ENCODE measurements around the gene PDE2A. TPM values are rescaled to one million over a fixed set of nuclear protein-coding genes. Genes with fewer than 3 reads are reported as not detected.
"Not testable (repeated sequence)": the region's sequence is repeated elsewhere in the genome, so short reads cannot be mapped to it uniquely, and the experiment has no call there.

The PDE2A gene
- total RNA-seq, 1 donor from 2014 or later: 19.6 TPM

GRCh38 chr11:72573072-72573854, 101.0 kb downstream of the PDE2A start:
- Histone ChIP-seq H3K4me1 (no peaks in the 10 kb centered on the region), H3K27ac (replicated peaks) (no peak overlapping the region), H3K4me3 (no peak overlapping the region), H3K9me3 (replicated peaks) (no peaks in the 10 kb centered on the region), H3K36me3 (peaks cover 18% of the 10 kb centered on the region), H3K27me3 (ENCODE audit: low read depth) (no peaks in the 10 kb centered on the region)
- intact Hi-C loops (cut with micrococcal nuclease): loop anchor here (10.0 kb wide), 1 partner anchor 98 kb away; no protein-coding TSS in a partner anchor
- peak; percentile 63 for TF ChIP-seq CTCF (IDR thresholded peaks at IDR 0.05; ENCODE audit: borderline replicate concordance)
- DNase-seq: no peak

DNA sequence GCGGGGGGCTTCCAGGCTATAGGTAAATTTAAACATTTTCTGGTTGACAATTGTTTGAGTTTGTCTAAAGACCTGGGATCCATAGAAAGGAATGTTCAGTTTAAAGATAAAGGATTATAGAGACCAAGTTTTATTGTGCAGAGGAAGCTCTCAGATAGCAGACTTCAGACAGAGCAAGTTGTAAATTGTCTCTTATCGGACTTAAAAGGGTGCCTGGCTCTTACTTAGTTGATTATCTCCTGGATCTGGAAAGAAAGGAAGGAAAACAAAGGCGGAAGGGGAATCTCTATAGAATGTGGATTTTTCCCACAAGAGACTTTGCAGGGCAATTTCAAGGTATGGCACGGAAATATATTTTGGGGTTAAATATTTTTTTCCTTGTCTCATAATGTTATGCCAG, 101.7 kb downstream of the PDE2A start:
- H3K27me3 ChIP-seq (ENCODE audit: low read depth); H3K4me3 ChIP-seq; H3K4me1 ChIP-seq; H3K27ac ChIP-seq (replicated peaks); H3K9me3 ChIP-seq (replicated peaks); DNase-seq: not testable (repeated sequence)
- intact Hi-C loops (cut with micrococcal nuclease): loop anchor here (10.0 kb wide), 1 partner anchor 98 kb away; no protein-coding TSS in a partner anchor
- peaks cover 13% of the 10 kb centered on the region for H3K36me3 ChIP-seq

GRCh38 chr11:72570893-72571661, 103.1 kb downstream of the PDE2A start:
- intact Hi-C loops (cut with micrococcal nuclease): loop anchor here (10.0 kb wide), 1 partner anchor 96 kb away; no protein-coding TSS in a partner anchor
- Histone ChIP-seq H3K9me3 (replicated peaks) (no peaks in the 10 kb centered on the region), H3K4me1 (no peaks in the 10 kb centered on the region), H3K27ac (replicated peaks) (no peak overlapping the region), H3K36me3 (no peaks in the 10 kb centered on the region), H3K4me3 (no peak overlapping the region), H3K27me3 (ENCODE audit: low read depth) (no peaks in the 10 kb centered on the region)
- no peak for TF ChIP-seq CTCF (IDR thresholded peaks at IDR 0.05; ENCODE audit: borderline replicate concordance)
- no peak for DNase-seq

DNA sequence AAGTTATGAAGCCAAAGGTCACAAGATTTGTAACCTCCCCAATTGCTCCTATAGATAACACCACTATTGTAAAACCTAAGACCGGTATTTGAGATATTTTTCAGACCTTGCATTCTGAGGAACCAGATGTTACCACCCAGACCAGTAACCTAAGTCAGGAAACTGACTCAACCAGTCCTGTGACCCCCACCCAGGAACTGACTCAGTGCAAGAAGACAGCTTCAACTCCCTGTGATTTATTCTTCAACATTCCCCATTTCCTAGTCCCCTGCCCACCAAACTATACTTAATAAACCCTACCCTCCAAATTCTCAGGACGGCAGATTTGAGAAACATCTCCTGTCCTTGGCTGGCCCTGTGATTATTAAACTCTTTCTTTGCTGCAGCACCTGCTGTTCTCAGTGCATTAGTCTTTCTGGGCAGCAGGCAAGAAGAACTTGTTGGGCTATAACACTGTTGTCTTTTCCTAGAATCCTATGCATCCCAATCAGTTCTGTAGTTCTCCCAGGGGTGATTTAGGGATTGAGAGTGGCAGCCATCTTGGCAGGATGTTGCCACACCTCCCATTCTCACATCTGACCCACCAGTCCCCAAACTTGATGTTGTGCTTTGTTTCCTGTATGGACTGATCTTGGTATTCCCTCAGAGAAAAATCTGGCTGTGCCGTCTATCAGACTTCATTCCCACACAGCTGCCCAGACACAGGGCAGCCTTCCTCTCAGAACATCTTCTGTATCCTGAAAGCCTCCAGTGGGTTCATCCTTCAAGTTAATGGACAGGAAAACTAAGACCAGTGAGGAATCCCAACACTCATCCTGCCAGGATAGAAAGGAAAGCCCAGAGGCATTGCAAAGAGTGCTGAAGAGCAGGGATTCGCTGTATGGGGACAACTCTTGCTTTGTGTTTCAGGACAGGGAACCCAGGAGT, 104.0 kb downstream of the PDE2A start:
- no peaks in the 10 kb centered on the region for H3K4me1 ChIP-seq
- no peak overlapping the region for H3K4me3 ChIP-seq
- no peak overlapping the region for H3K27ac ChIP-seq (replicated peaks)
- no peaks in the 10 kb centered on the region for H3K36me3 ChIP-seq
- no peaks in the 10 kb centered on the region for H3K9me3 ChIP-seq (replicated peaks)
- no peak for TF ChIP-seq CTCF (IDR thresholded peaks at IDR 0.05; ENCODE audit: borderline replicate concordance)
- intact Hi-C loops (cut with micrococcal nuclease): loop anchor here (10.0 kb wide), 1 partner anchor 95 kb away; no protein-coding TSS in a partner anchor
- no peak for DNase-seq
- no peaks in the 10 kb centered on the region for H3K27me3 ChIP-seq (ENCODE audit: low read depth)

GRCh38 chr11:72568861-72569260, 105.4 kb downstream of the PDE2A start:
- DNase-seq: no peak
- H3K9me3 ChIP-seq (replicated peaks): no peaks in the 10 kb centered on the region
- no peaks in the 10 kb centered on the region for H3K36me3 ChIP-seq
- H3K4me1 ChIP-seq: no peaks in the 10 kb centered on the region
- TF ChIP-seq CTCF (IDR thresholded peaks at IDR 0.05; ENCODE audit: borderline replicate concordance): no peak
- H3K27me3 ChIP-seq (ENCODE audit: low read depth): no peaks in the 10 kb centered on the region
- H3K27ac ChIP-seq (replicated peaks): no peak overlapping the region
- H3K4me3 ChIP-seq: no peak overlapping the region
- intact Hi-C loops (cut with micrococcal nuclease): no loop called here
